K562 (cell line): ENCODE results near the gene BAG5.

Experiments used
- CTCF ChIP-seq, 3 experiments: IDR thresholded peaks in 2 of 3; conservative IDR thresholded peaks in 1 of 3; 2 replicates each; pipeline ENCODE4 v1.5.1; 2011 to 2012; ENCODE audit warnings: low read length in 3 of 3, mild to moderate bottlenecking in 3 of 3, control low read depth in 2 of 3, improper control_type of control experiment in 1 of 3, inconsistent platforms in 1 of 3, low read depth in 1 of 3, mixed read lengths in 1 of 3, moderate library complexity in 1 of 3; ENCODE audit not compliant: insufficient read depth in 2 of 3
- E2F1 ChIP-seq: sonication (generic); formaldehyde crosslinking; IDR thresholded peaks from 2 replicates; pipeline ENCODE4 v1.8.1; 2023; ENCODE audit warnings: mild to moderate bottlenecking, missing genetic modification reagents, moderate library complexity
- EZH2 ChIP-seq: IDR thresholded peaks from 2 replicates; pipeline ENCODE4 v1.6.1; 2012; ENCODE audit warnings: low read depth, mild to moderate bottlenecking, inconsistent platforms, low read length, borderline replicate concordance
- FOS ChIP-seq: IDR thresholded peaks from 3 replicates; pipeline ENCODE4 v1.6.1; 2011; ENCODE audit not compliant: insufficient read length; ENCODE audit errors: extremely low read depth
- FOXA1 ChIP-seq: fragments of 450-650 bp; IDR thresholded peaks from 2 replicates; pipeline ENCODE4 v1.6.1; 2016; ENCODE audit warnings: mild to moderate bottlenecking, borderline replicate concordance
- GTF2A2 ChIP-seq: IDR thresholded peaks from 2 replicates; pipeline ENCODE4 v1.6.1; 2016; ENCODE audit warnings: mild to moderate bottlenecking, missing genetic modification characterization, missing compliant biosample characterization
- HNRNPH1 ChIP-seq: fragments of 200-400 bp; formaldehyde crosslinking; optimal IDR thresholded peaks from 2 replicates; pipeline ENCODE3; 2017; ENCODE audit warnings: low read depth, mild to moderate bottlenecking, low read length, moderate library complexity
- MAX ChIP-seq: sonication (generic); formaldehyde crosslinking; IDR thresholded peaks from 2 replicates; pipeline ENCODE4 v1.9.0; 2022; ENCODE audit warnings: mild to moderate bottlenecking, missing genetic modification reagents
- NCOA1 ChIP-seq: fragments of 450-650 bp; IDR thresholded peaks from 2 replicates; pipeline ENCODE4 v1.6.1; 2016; ENCODE audit warnings: low read depth
- NR0B1 ChIP-seq: fragments of 450-650 bp; IDR thresholded peaks from one replicate; pipeline ENCODE4 v1.6.1; 2018; ENCODE audit warnings: mild to moderate bottlenecking, moderate library complexity; ENCODE audit not compliant: partially characterized antibody
- NR1H2 ChIP-seq: sonication (generic); formaldehyde crosslinking; IDR thresholded peaks from 2 replicates; pipeline ENCODE4 v1.4.0; 2020; ENCODE audit warnings: mild to moderate bottlenecking, missing genetic modification reagents
- POLR2AphosphoS5 ChIP-seq: IDR thresholded peaks from 2 replicates; pipeline ENCODE4 v1.6.1; 2011; ENCODE audit warnings: mild to moderate bottlenecking, low read depth, low read length, moderate library complexity; ENCODE audit not compliant: control insufficient read depth, insufficient read depth

- no peak for TF ChIP-seq FOS
- TF ChIP-seq NR0B1 = no peak
- TF ChIP-seq NCOA1 = no peak
- no peak for TF ChIP-seq POLR2AphosphoS5
- no peak for TF ChIP-seq FOXA1
- no peak for TF ChIP-seq NR1H2 (CRISPR knock-in tag)
- no peak for TF ChIP-seq CTCF (IDR thresholded peaks at IDR 0.05 in 2 of 3, conservative IDR thresholded peaks at IDR 0.05 in 1 of 3; ENCODE audit: insufficient read depth in 2 of 3, low read depth in 1 of 3, low read length in 3 of 3)
- TF ChIP-seq E2F1 (CRISPR knock-in tag) = no peak
- no peak for TF ChIP-seq EZH2
- TF ChIP-seq HNRNPH1 = no peak
- TF ChIP-seq MAX (CRISPR knock-in tag) = no peak
- no peak for TF ChIP-seq GTF2A2 (tag)
These were observed 15.0 kb downstream of the BAG5 start for GRCh38 chr14:103547455-103547940.
